ENCODE results near the gene SLF2.

DNA sequence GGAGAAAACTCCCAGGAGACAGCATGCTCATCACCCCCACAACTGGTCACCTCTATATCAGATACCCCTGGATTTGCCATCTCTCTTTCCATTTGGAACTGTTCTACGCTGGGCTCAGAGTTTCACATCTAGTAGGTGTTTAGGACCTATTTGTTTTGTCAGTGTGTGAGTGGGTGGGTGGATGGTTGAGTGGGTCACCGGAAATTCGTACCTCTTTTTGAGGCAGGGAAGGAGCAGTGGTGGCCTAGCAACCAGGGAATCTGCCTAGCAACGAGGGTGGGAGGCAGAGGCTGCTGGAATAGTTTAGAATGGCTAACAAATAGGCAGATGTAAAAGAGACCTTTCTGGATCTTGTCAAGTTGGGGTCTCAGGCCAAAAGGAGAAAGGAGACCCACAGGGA is 23.2 kb upstream of the SLF2 start:
- TF ChIP-seq POLR2AphosphoS5 (IDR thresholded peaks at IDR 0.05; ENCODE audit: low read depth, low read length) (no peak), TAF1 (IDR thresholded peaks at IDR 0.05; ENCODE audit: borderline replicate concordance, insufficient read depth, low read length) (no peak)
